GM23338 (cell line): ENCODE results near the gene CD47. TPM values are rescaled to one million over a fixed set of nuclear protein-coding genes. Genes with fewer than 3 reads are reported as not detected.

Source experiments
- ATAC-seq: fragments of 200-7000 bp; cut with Tn5 transposase; 3 replicates; pipeline ENCODE4 v1.9.1; 2020
- DNase-seq: peaks from one replicate; pipeline ENCODE4 v3.0.0-alpha.2; 2015; ENCODE audit warnings: low spot score
- H2AFZ ChIP-seq: fragments of 200-600 bp; sonication (generic); 2 replicates; pipeline ENCODE4 v1.8.0; 2016; ENCODE audit warnings: antibody characterized with exemption, mild to moderate bottlenecking, moderate library complexity
- H3F3A ChIP-seq: fragments of 200-600 bp; sonication (generic); replicated peaks from 2 replicates; pipeline ENCODE4 v1.8.0; 2017; ENCODE audit warnings: antibody characterized with exemption, mixed run types, low read depth
- H3K27ac ChIP-seq: fragments of 200-600 bp; sonication (generic); 2 replicates; pipeline ENCODE4 v1.6.1; 2016; ENCODE audit warnings: low read depth
- H3K27me3 ChIP-seq: fragments of 200-600 bp; sonication (generic); 2 replicates; pipeline ENCODE4 v1.8.0; 2016; ENCODE audit warnings: mild to moderate bottlenecking, mixed run types, moderate library complexity; ENCODE audit not compliant: insufficient read depth
- H3K36me3 ChIP-seq: fragments of 200-600 bp; sonication (generic); 2 replicates; pipeline ENCODE4 v1.8.0; 2016; ENCODE audit warnings: mild to moderate bottlenecking; ENCODE audit not compliant: insufficient read depth
- H3K4me1 ChIP-seq: fragments of 200-600 bp; sonication (generic); 2 replicates; pipeline ENCODE4 v1.8.0; 2016; ENCODE audit warnings: mild to moderate bottlenecking, moderate library complexity; ENCODE audit not compliant: insufficient read depth
- H3K4me2 ChIP-seq: fragments of 200-600 bp; sonication (generic); 2 replicates; pipeline ENCODE4 v1.7.1; 2017; ENCODE audit warnings: mixed run types
- H3K4me3 ChIP-seq: fragments of 200-600 bp; sonication (generic); 2 replicates; pipeline ENCODE4 v1.6.1; 2016; ENCODE audit warnings: mixed run types
- H3K79me2 ChIP-seq: fragments of 200-600 bp; sonication (generic); replicated peaks from 2 replicates; pipeline ENCODE4 v1.8.0; 2017; ENCODE audit warnings: mild to moderate bottlenecking; ENCODE audit not compliant: insufficient read depth
- H3K9me2 ChIP-seq: fragments of 200-600 bp; sonication (generic); 2 replicates; pipeline ENCODE4 v1.8.0; 2017; ENCODE audit not compliant: insufficient read depth
- H4K20me1 ChIP-seq: fragments of 200-600 bp; sonication (generic); replicated peaks from 2 replicates; pipeline ENCODE4 v1.8.0; 2017; ENCODE audit warnings: mild to moderate bottlenecking; ENCODE audit not compliant: insufficient read depth
- H3K27ac Mint-ChIP-seq: 2 replicates; pipeline ENCODE4 v1.8.0; 2020; ENCODE audit warnings: inconsistent platforms, mild to moderate bottlenecking, moderate library complexity, mixed read lengths
- H3K27me3 Mint-ChIP-seq: 3 replicates; pipeline ENCODE4 v1.8.0; 2022; ENCODE audit warnings: low read depth, mild to moderate bottlenecking, moderate library complexity, mixed read lengths, inconsistent platforms; ENCODE audit not compliant: insufficient read depth, poor library complexity
- H3K36me3 Mint-ChIP-seq: 3 replicates; pipeline ENCODE4 v1.8.0; 2021; ENCODE audit warnings: low read depth, mild to moderate bottlenecking, inconsistent platforms, moderate library complexity, mixed read lengths
- H3K4me1 Mint-ChIP-seq: 3 replicates; pipeline ENCODE4 v1.8.0; 2020; ENCODE audit warnings: mild to moderate bottlenecking, inconsistent platforms, mixed read lengths
- H3K4me3 Mint-ChIP-seq: 3 replicates; pipeline ENCODE4 v1.8.0; 2021; ENCODE audit warnings: moderate library complexity, mild to moderate bottlenecking, inconsistent platforms, mixed read lengths
- H3K9me3 Mint-ChIP-seq: 3 replicates; pipeline ENCODE4 v1.8.0; 2020; ENCODE audit warnings: moderate library complexity, mild to moderate bottlenecking, inconsistent platforms, mixed read lengths
- CTCF ChIP-seq, 2 experiments: fragments of 200-600 bp in 1 of 2; sonication (generic) in 1 of 2; conservative IDR thresholded peaks; 2 replicates each; pipeline versions ENCODE4 v1.5.1 to v1.6.1; 2016 to 2017; ENCODE audit warnings: antibody characterized with exemption in 2 of 2, low read depth in 2 of 2, mild to moderate bottlenecking in 2 of 2, moderate library complexity in 1 of 2
- ETS1 ChIP-seq: IDR thresholded peaks from 2 replicates; pipeline ENCODE4 v1.6.1; 2016; ENCODE audit warnings: antibody characterized with exemption
- EZH2phosphoT487 ChIP-seq: fragments of 200-600 bp; sonication (generic); IDR thresholded peaks from one replicate; pipeline ENCODE4 v1.8.1; 2018; ENCODE audit warnings: antibody characterized with exemption; ENCODE audit not compliant: unreplicated experiment
- NANOG ChIP-seq: IDR thresholded peaks from 2 replicates; pipeline ENCODE4 v1.6.1; 2016; ENCODE audit warnings: antibody characterized with exemption, borderline replicate concordance
- ZNF114 ChIP-seq: fragments of 250-450 bp; sonication (Bioruptor Pico); IDR thresholded peaks from 2 replicates; pipeline ENCODE4 v1.5.0; 2020; ENCODE audit warnings: mild to moderate bottlenecking, moderate library complexity
- ZNF462 ChIP-seq: fragments of 250-450 bp; sonication (Bioruptor Pico); IDR thresholded peaks from 2 replicates; pipeline ENCODE4 v1.5.0; 2020; ENCODE audit warnings: mild to moderate bottlenecking, moderate library complexity
- polyA plus RNA-seq: library from polyadenylated mRNA; unstranded; fragments of >200 nt; fragmentation: Nextera tagmentation; extraction: Ambion mirVana; gene quantifications from 2 replicates; pipeline ENCODE4 v1.2.1, GENCODE V29; 2016
- total RNA-seq: library from RNA; depleted of rRNA; stranded (reverse); fragments of >200 nt; shearing (Covaris generic); gene quantifications from 2 replicates; pipeline ENCODE4 v1.2.3, GENCODE V29; 2014

The CD47 gene
- total and polyA plus RNA-seq, 2 experiments from 2014 or later: 22.1 to 26.9 TPM

- Mint-ChIP-seq H3K36me3 (no peaks in the 10 kb centered on the region), H3K4me3 (no peak overlapping the region), H3K27ac (no peak overlapping the region), H3K9me3 (no peaks in the 10 kb centered on the region), H3K27me3 (no peaks in the 10 kb centered on the region), H3K4me1 (no peaks in the 10 kb centered on the region)
- no peak for ATAC-seq
- TF ChIP-seq ZNF114 (no peak), CTCF (conservative IDR thresholded peaks at IDR 0.05; ENCODE audit: low read depth in 2 of 2) (no peak), NANOG (no peak), ETS1 (no peak), ZNF462 (CRISPR knock-in tag) (no peak), EZH2phosphoT487 (no peak)
- DNase-seq: no peak
- Histone ChIP-seq H3K27me3 (no peaks in the 10 kb centered on the region), H3K9me2 (no peaks in the 10 kb centered on the region), H3K4me2 (no peak overlapping the region), H3K4me1 (no peaks in the 10 kb centered on the region), H2AFZ (no peak overlapping the region), H3K36me3 (no peaks in the 10 kb centered on the region), H4K20me1 (no peaks in the 10 kb centered on the region), H3K79me2 (no peaks in the 10 kb centered on the region), H3F3A (no peaks in the 10 kb centered on the region), H3K4me3 (no peak overlapping the region), H3K27ac (no peak overlapping the region)
These were observed 39.8 kb downstream of the CD47 start for GRCh38 chr3:108051005-108051404.
